HG03045 (cell line): ENCODE results near the gene CPN2.

ENCODE experiments used
- ATAC-seq: cut with Tn5 transposase; IDR thresholded peaks from one replicate; pipeline ENCODE4 v1.9.1; 2021; ENCODE audit warnings: mild to moderate bottlenecking, moderate library complexity; ENCODE audit not compliant: unreplicated experiment

CPN2 gene

GRCh38 chr3:194382196-194382891 lies 31.2 kb upstream of the CPN2 start:
- ATAC-seq = no peak

GRCh38 chr3:194381460-194381875 lies 30.3 kb upstream of the CPN2 start:
- no peak for ATAC-seq

- no peak for ATAC-seq
Measured at GRCh38 chr3:194380326-194380725, 29.2 kb upstream of the CPN2 start.

GRCh38 chr3:194379651-194380050 lies 28.5 kb upstream of the CPN2 start:
- no peak for ATAC-seq

- ATAC-seq = no peak
Measured at GRCh38 chr3:194379231-194379630, 28.1 kb upstream of the CPN2 start.

- no peak for ATAC-seq
Measured at GRCh38 chr3:194377708-194378107, 26.6 kb upstream of the CPN2 start.

- no peak for ATAC-seq
Measured at GRCh38 chr3:194376241-194376560, 25.1 kb upstream of the CPN2 start.

GRCh38 chr3:194375473-194376240 lies 24.5 kb upstream of the CPN2 start:
- ATAC-seq = no peak

- no peak for ATAC-seq
Measured at GRCh38 chr3:194374935-194375334, 23.8 kb upstream of the CPN2 start.

- no peak for ATAC-seq
Measured at GRCh38 chr3:194373899-194374298, 22.8 kb upstream of the CPN2 start.

- ATAC-seq = no peak
Measured at GRCh38 chr3:194373028-194373427, 21.9 kb upstream of the CPN2 start.

GRCh38 chr3:194370753-194371152 lies 19.6 kb upstream of the CPN2 start:
- ATAC-seq = no peak

- no peak for ATAC-seq
Measured at GRCh38 chr3:194369522-194370279, 18.6 kb upstream of the CPN2 start, which contains the start of gene LRRC15. Gene LRRC15 (minus strand): TSS chr3:194369743. CDS start chr3:194361043, 8,700 bp downstream.

- no peak for ATAC-seq
Measured at GRCh38 chr3:194368918-194369317, 17.8 kb upstream of the CPN2 start.

- no peak for ATAC-seq
Measured at GRCh38 chr3:194367992-194368841, 17.1 kb upstream of the CPN2 start.

- ATAC-seq = no peak
Measured at GRCh38 chr3:194365978-194366490, 14.9 kb upstream of the CPN2 start.

GRCh38 chr3:194365526-194365925 lies 14.4 kb upstream of the CPN2 start:
- ATAC-seq = no peak

GRCh38 chr3:194364652-194365434 lies 13.7 kb upstream of the CPN2 start:
- ATAC-seq = no peak

GRCh38 chr3:194364314-194364651 lies 13.2 kb upstream of the CPN2 start:
- no peak for ATAC-seq

GRCh38 chr3:194360568-194360967 lies 9.4 kb upstream of the CPN2 start:
- ATAC-seq = no peak
